GM12878 (cell line): ENCODE measurements around the gene NXN.

Experiments
- ATF3 ChIP-seq: IDR thresholded peaks from 2 replicates; pipeline ENCODE4 v1.6.1; 2011; ENCODE audit warnings: low read depth, mild to moderate bottlenecking, low read length, moderate library complexity, borderline replicate concordance; ENCODE audit errors: extremely low read depth
- CBFB ChIP-seq: IDR thresholded peaks from 2 replicates; pipeline ENCODE4 v1.6.1; 2016; ENCODE audit warnings: antibody characterized with exemption, low read depth
- EP300 ChIP-seq, 2 experiments: fragments of 150-350 bp in 1 of 2; IDR thresholded peaks; 2 replicates each; pipeline ENCODE4 v1.6.1; 2011 to 2012; ENCODE audit warnings: low read depth in 2 of 2, low read length in 2 of 2, borderline replicate concordance in 1 of 2, improper control_type of control experiment in 1 of 2, inconsistent platforms in 1 of 2; ENCODE audit not compliant: control insufficient read depth in 1 of 2
- NBN ChIP-seq: fragments of 450-650 bp; IDR thresholded peaks from 2 replicates; pipeline ENCODE4 v1.6.1; 2016
- NRF1 ChIP-seq: conservative IDR thresholded peaks from 2 replicates; pipeline ENCODE4 v1.6.1; 2011; ENCODE audit warnings: mild to moderate bottlenecking, low read depth, low read length, improper control_type of control experiment
- POLR2AphosphoS2 ChIP-seq: IDR thresholded peaks from 2 replicates; pipeline ENCODE4 v1.6.1; 2011; ENCODE audit warnings: low read depth, mild to moderate bottlenecking, low read length, improper control_type of control experiment, moderate library complexity
- RAD21 ChIP-seq: IDR thresholded peaks from 2 replicates; pipeline ENCODE4 v1.6.1; 2011; ENCODE audit warnings: mild to moderate bottlenecking, low read depth, low read length, moderate library complexity; ENCODE audit not compliant: insufficient read depth
- RELA ChIP-seq: fragments of 450-650 bp; IDR thresholded peaks from 2 replicates; pipeline ENCODE4 v1.8.0; 2014; ENCODE audit warnings: borderline replicate concordance; ENCODE audit not compliant: partially characterized antibody
- STAT1 ChIP-seq: fragments of 450-650 bp; conservative IDR thresholded peaks from 2 replicates; pipeline ENCODE4 v1.6.1; 2014; ENCODE audit warnings: antibody characterized with exemption, mild to moderate bottlenecking
- SUZ12 ChIP-seq: fragments of 200-600 bp; sonication (generic); IDR thresholded peaks from one replicate; pipeline ENCODE4 v1.6.1; 2018; ENCODE audit warnings: antibody characterized with exemption, mild to moderate bottlenecking; ENCODE audit not compliant: unreplicated experiment
- TF ChIP-seq, protein P1 (sequence below), 3 experiments: IDR thresholded peaks in 2 of 3; conservative IDR thresholded peaks in 1 of 3; 2 replicates each; pipeline ENCODE4 v1.5.1; 2011; ENCODE audit warnings: low read depth in 3 of 3, low read length in 3 of 3, mild to moderate bottlenecking in 3 of 3, control low read depth in 2 of 3, moderate library complexity in 2 of 3, inconsistent platforms in 1 of 3, mixed read lengths in 1 of 3; ENCODE audit not compliant: control insufficient read depth in 2 of 3, insufficient read depth in 1 of 3; ENCODE audit errors: extremely low read depth in 1 of 3
- TF ChIP-seq, protein P2 (sequence below): fragments of 450-650 bp; IDR thresholded peaks from 2 replicates; pipeline ENCODE4 v1.6.1; 2017; ENCODE audit warnings: mild to moderate bottlenecking, low read depth, inconsistent platforms; ENCODE audit not compliant: poor library complexity, severe bottlenecking

- no peak for TF ChIP-seq POLR2AphosphoS2
- TF ChIP-seq, protein P1, sequence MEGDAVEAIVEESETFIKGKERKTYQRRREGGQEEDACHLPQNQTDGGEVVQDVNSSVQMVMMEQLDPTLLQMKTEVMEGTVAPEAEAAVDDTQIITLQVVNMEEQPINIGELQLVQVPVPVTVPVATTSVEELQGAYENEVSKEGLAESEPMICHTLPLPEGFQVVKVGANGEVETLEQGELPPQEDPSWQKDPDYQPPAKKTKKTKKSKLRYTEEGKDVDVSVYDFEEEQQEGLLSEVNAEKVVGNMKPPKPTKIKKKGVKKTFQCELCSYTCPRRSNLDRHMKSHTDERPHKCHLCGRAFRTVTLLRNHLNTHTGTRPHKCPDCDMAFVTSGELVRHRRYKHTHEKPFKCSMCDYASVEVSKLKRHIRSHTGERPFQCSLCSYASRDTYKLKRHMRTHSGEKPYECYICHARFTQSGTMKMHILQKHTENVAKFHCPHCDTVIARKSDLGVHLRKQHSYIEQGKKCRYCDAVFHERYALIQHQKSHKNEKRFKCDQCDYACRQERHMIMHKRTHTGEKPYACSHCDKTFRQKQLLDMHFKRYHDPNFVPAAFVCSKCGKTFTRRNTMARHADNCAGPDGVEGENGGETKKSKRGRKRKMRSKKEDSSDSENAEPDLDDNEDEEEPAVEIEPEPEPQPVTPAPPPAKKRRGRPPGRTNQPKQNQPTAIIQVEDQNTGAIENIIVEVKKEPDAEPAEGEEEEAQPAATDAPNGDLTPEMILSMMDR (IDR thresholded peaks at IDR 0.05 in 2 of 3, conservative IDR thresholded peaks at IDR 0.05 in 1 of 3; ENCODE audit: control insufficient read depth in 2 of 3, extremely low read depth in 1 of 3, insufficient read depth in 1 of 3, low read depth in 3 of 3, low read length in 3 of 3) = no peak
- TF ChIP-seq EP300 (IDR thresholded peaks at IDR 0.05; ENCODE audit: borderline replicate concordance in 1 of 2, control insufficient read depth in 1 of 2, low read depth in 2 of 2, low read length in 2 of 2) = no peak
- TF ChIP-seq RELA = no peak
- no peak for TF ChIP-seq RAD21
- no peak for TF ChIP-seq CBFB
- TF ChIP-seq, protein P2, sequence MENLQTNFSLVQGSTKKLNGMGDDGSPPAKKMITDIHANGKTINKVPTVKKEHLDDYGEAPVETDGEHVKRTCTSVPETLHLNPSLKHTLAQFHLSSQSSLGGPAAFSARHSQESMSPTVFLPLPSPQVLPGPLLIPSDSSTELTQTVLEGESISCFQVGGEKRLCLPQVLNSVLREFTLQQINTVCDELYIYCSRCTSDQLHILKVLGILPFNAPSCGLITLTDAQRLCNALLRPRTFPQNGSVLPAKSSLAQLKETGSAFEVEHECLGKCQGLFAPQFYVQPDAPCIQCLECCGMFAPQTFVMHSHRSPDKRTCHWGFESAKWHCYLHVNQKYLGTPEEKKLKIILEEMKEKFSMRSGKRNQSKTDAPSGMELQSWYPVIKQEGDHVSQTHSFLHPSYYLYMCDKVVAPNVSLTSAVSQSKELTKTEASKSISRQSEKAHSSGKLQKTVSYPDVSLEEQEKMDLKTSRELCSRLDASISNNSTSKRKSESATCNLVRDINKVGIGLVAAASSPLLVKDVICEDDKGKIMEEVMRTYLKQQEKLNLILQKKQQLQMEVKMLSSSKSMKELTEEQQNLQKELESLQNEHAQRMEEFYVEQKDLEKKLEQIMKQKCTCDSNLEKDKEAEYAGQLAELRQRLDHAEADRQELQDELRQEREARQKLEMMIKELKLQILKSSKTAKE = no peak
- no peak for TF ChIP-seq ATF3
- TF ChIP-seq STAT1 = no peak
- TF ChIP-seq NBN = no peak
- TF ChIP-seq SUZ12 = no peak
- TF ChIP-seq NRF1 = no peak
These were observed 14.1 kb downstream of the NXN start for GRCh38 chr17:965311-965989.
